GM12878 (cell line): ENCODE data around the gene ZBTB48. TPM values are rescaled to one million over a fixed set of nuclear protein-coding genes. Genes with fewer than 3 reads are reported as not detected.

Experiments used
- ATAC-seq: fragments of 200-7000 bp; cut with Tn5 transposase; 3 replicates; pipeline ENCODE4 v1.9.1; 2020; ENCODE audit warnings: mild to moderate bottlenecking, moderate library complexity
- BruUV-seq: library from RNA; stranded (reverse); fragments of 400-500 nt; replicated peaks from 2 replicates; lab custom pipeline; 2021; lab: Mats Ljungman, UMichigan
- CTCF ChIA-PET: fragments of 300-600 bp; sonication (Branson Sonifier 250); formaldehyde crosslinking; extraction: SDS; loops from one replicate; lab custom pipeline; 2021; ENCODE audit warnings: inconsistent platforms; lab: Yijun Ruan, JAX
- POLR2A ChIA-PET: fragments of 350-600 bp; formaldehyde crosslinking; extraction: SDS; loops from one replicate; lab custom pipeline; 2021; ENCODE audit warnings: inconsistent platforms; lab: Charles Lee
- RAD21 ChIA-PET: fragments of 300-600 bp; sonication (Branson Sonifier 250); formaldehyde crosslinking; loops from one replicate; lab custom pipeline; 2023; ENCODE audit warnings: antibody characterized with exemption; ENCODE audit not compliant: unreplicated experiment; lab: Charles Lee
- SMC1A ChIA-PET: fragments of 300-600 bp; sonication (Branson Sonifier 250); formaldehyde crosslinking; loops from one replicate; lab custom pipeline; 2023; ENCODE audit not compliant: unreplicated experiment, uncharacterized antibody; lab: Charles Lee
- DNase-seq: peaks from one replicate; pipeline ENCODE4 v3.0.0-alpha.2; 2011; ENCODE audit warnings: low read depth, low spot score
- FAIRE-seq: peaks from 3 replicates; lab custom pipeline; 2011; peaks lifted over from hg19 to GRCh38; lab: Jason Lieb, UNC
- H2AFZ ChIP-seq: 2 replicates; pipeline ENCODE4 v1.6.0; 2011; ENCODE audit warnings: low read depth, low read length, control low read depth; ENCODE audit not compliant: control insufficient read depth
- H3K27ac ChIP-seq: 2 replicates; pipeline ENCODE4 v1.5.1; 2011; ENCODE audit warnings: control low read depth; ENCODE audit not compliant: control insufficient read depth, insufficient read depth
- H3K27me3 ChIP-seq, 2 experiments: replicated peaks in 1 of 2; 2 replicates each; pipeline versions ENCODE4 v1.6.0 to v1.6.1; 2011; ENCODE audit warnings: low read length in 1 of 2; ENCODE audit not compliant: control insufficient read depth in 2 of 2, insufficient read depth in 2 of 2
- H3K36me3 ChIP-seq, 2 experiments: 2 replicates each; pipeline ENCODE4 v1.5.1; 2011; ENCODE audit warnings: low read length in 1 of 2; ENCODE audit not compliant: control insufficient read depth in 2 of 2, insufficient read depth in 2 of 2
- H3K4me1 ChIP-seq: 2 replicates; pipeline ENCODE4 v1.6.1; 2011; ENCODE audit warnings: mild to moderate bottlenecking, low read length, moderate library complexity, mixed read lengths; ENCODE audit not compliant: control insufficient read depth, insufficient read depth
- H3K4me2 ChIP-seq: 2 replicates; pipeline ENCODE4 v1.6.0; 2011; ENCODE audit warnings: control low read depth; ENCODE audit not compliant: control insufficient read depth, insufficient read depth
- H3K4me3 ChIP-seq: fragments of 200-600 bp; sonication (generic); 2 replicates; pipeline ENCODE4 v1.5.1; 2016
- H3K79me2 ChIP-seq: 2 replicates; pipeline ENCODE4 v1.6.0; 2011; ENCODE audit warnings: low read length; ENCODE audit not compliant: control insufficient read depth, insufficient read depth
- H3K9ac ChIP-seq: 2 replicates; pipeline ENCODE4 v1.8.0; 2011; ENCODE audit warnings: low read length, control low read depth, mixed read lengths; ENCODE audit not compliant: control insufficient read depth, insufficient read depth
- H3K9me3 ChIP-seq: replicated peaks from 3 replicates; pipeline ENCODE4 v1.5.1; 2011; ENCODE audit warnings: mild to moderate bottlenecking, low read length; ENCODE audit not compliant: control insufficient read depth, insufficient read depth
- H4K20me1 ChIP-seq: 2 replicates; pipeline ENCODE4 v1.6.0; 2011; ENCODE audit not compliant: control insufficient read depth, insufficient read depth
- BRCA1 ChIP-seq: IDR thresholded peaks from 2 replicates; pipeline ENCODE4 v1.6.1; 2011; ENCODE audit warnings: low read depth, low read length, improper control_type of control experiment
- CREM ChIP-seq: IDR thresholded peaks from 2 replicates; pipeline ENCODE4 v1.6.1; 2014; ENCODE audit warnings: antibody characterized with exemption, low read depth
- EGR1 ChIP-seq, 2 experiments: IDR thresholded peaks; 1 replicate in 1 of 2; 2 replicates in 1 of 2; pipeline ENCODE4 v1.6.1; 2011 to 2012; ENCODE audit warnings: low read depth in 2 of 2, low read length in 2 of 2, borderline replicate concordance in 1 of 2, mild to moderate bottlenecking in 1 of 2, moderate library complexity in 1 of 2
- GABPA ChIP-seq: IDR thresholded peaks from 2 replicates; pipeline ENCODE4 v1.6.1; 2014; ENCODE audit warnings: antibody characterized with exemption, low read depth, mild to moderate bottlenecking, inconsistent platforms
- MEF2B ChIP-seq: fragments of 450-650 bp; IDR thresholded peaks from 2 replicates; pipeline ENCODE4 v1.6.1; 2018; ENCODE audit warnings: mild to moderate bottlenecking, moderate library complexity; ENCODE audit not compliant: partially characterized antibody, poor library complexity, severe bottlenecking
- MTA3 ChIP-seq: IDR thresholded peaks from 2 replicates; pipeline ENCODE4 v1.6.1; 2012; ENCODE audit warnings: low read length, inconsistent platforms, borderline replicate concordance
- MYB ChIP-seq: fragments of 150-350 bp; IDR thresholded peaks from 2 replicates; pipeline ENCODE4 v1.6.1; 2014; ENCODE audit warnings: mild to moderate bottlenecking, low read depth, low read length, borderline replicate concordance
- PKNOX1 ChIP-seq: fragments of 450-650 bp; IDR thresholded peaks from 2 replicates; pipeline ENCODE4 v1.6.1; 2016; ENCODE audit warnings: mild to moderate bottlenecking
- POLR2A ChIP-seq: IDR thresholded peaks from 2 replicates; pipeline ENCODE4 v1.6.1; 2011; ENCODE audit warnings: low read depth, mild to moderate bottlenecking, low read length
- SIX5 ChIP-seq: IDR thresholded peaks from 2 replicates; pipeline ENCODE4 v1.6.1; 2011; ENCODE audit warnings: mild to moderate bottlenecking, low read depth, low read length, moderate library complexity; ENCODE audit not compliant: severe bottlenecking
- SKIL ChIP-seq: fragments of 450-650 bp; IDR thresholded peaks from 2 replicates; pipeline ENCODE4 v1.6.1; 2017; ENCODE audit warnings: mild to moderate bottlenecking, low read depth, inconsistent platforms; ENCODE audit not compliant: poor library complexity, severe bottlenecking
- SMAD5 ChIP-seq: IDR thresholded peaks from 2 replicates; pipeline ENCODE4 v1.6.1; 2016; ENCODE audit warnings: antibody characterized with exemption, low read depth
- TBL1XR1 ChIP-seq: IDR thresholded peaks from 2 replicates; pipeline ENCODE4 v1.6.1; 2012; ENCODE audit warnings: low read depth, low read length, improper control_type of control experiment
- WRNIP1 ChIP-seq: IDR thresholded peaks from 2 replicates; pipeline ENCODE4 v1.6.1; 2011; ENCODE audit warnings: low read depth, low read length, improper control_type of control experiment, borderline replicate concordance
- WGBS: methylation state at CpG from one replicate; pipeline ENCODE4 v1.1.6; 2016; ENCODE audit warnings: low lambda C conversion rate; ENCODE audit not compliant: insufficient replicate concordance, insufficient coverage; ENCODE audit errors: missing lambda C conversion rate; 5-methylcytosine and 5-hydroxymethylcytosine counted together
- in situ Hi-C: fragments of 300-500 bp; cut with MboI; formaldehyde crosslinking; loops from 9 replicates; pipeline ENCODE4 v1.14.3; 2018; ENCODE audit warnings: mixed read lengths
- intact Hi-C: fragments of 100-400 bp; cut with micrococcal nuclease; formaldehyde crosslinking; loops from one replicate; pipeline ENCODE4 v1.14.2; 2022; ENCODE audit not compliant: unreplicated experiment
- polyA plus RNA-seq, 11 experiments: library from polyadenylated mRNA; depleted of rRNA in 4 of 11; unstranded in 6 of 11; stranded (reverse) in 5 of 11; fragments of >200 nt; fragmentation: Nextera tagmentation in 4 of 11; fragmentation: Illumina TruSeq in 1 of 11; extraction: Ambion mirVana in 4 of 11; extraction: Trizol in 1 of 11; gene quantifications; 1 replicate in 1 of 11; 2 replicates in 10 of 11; pipeline versions ENCODE4 v1.2.1 to v1.2.3, GENCODE V29; 2011 to 2016; ENCODE audit warnings: inconsistent platforms in 2 of 11, missing spikeins in 2 of 11, low read depth in 1 of 11
- total RNA-seq, 4 experiments: library from RNA; depleted of rRNA in 3 of 4; stranded (reverse); fragments of >200 nt in 3 of 4; fragmentation: Illumina TruSeq in 1 of 4; extraction: Trizol in 1 of 4; gene quantifications; 2 replicates each; pipeline versions ENCODE4 v1.2.1 to v1.2.3, GENCODE V29; 2013 to 2021

ZBTB48 gene
- total and polyA plus RNA-seq, 10 of the 15 experiments (the other 5 are each of a cell fraction or from before 2014, with no cell fraction given): 1.00 to 25.3 (median 16.7) TPM

GRCh38 chr1:6613361-6614018 lies 33.7 kb downstream of the ZBTB48 start, which contains the start of gene PHF13 (continued):
- TF ChIP-seq MYB (no peak), SIX5 (peak; percentile 96), GABPA (0 out of 2 replicates have a peak, but pooled peaks have one; percentile 39), MTA3 (no peak), PKNOX1 (peak; percentile 10; the same call in 1 of the 2 replicates), TBL1XR1 (no peak), BRCA1 (no peak), CREM (peak; percentile 88)

GRCh38 chr1:6614019-6614928 lies 34.5 kb downstream of the ZBTB48 start:
- POLR2A ChIA-PET: interaction anchor here (0.6 to 1.0 kb wide), 3 partner anchors 11 to 60 kb away, joined by 3 to 5 read pairs (median 3); partner anchors contain the start of gene NOL9
- peak; percentile 24 for ATAC-seq
- TF ChIP-seq EGR1 (IDR thresholded peaks at IDR 0.05; ENCODE audit: borderline replicate concordance in 1 of 2, low read depth in 2 of 2, low read length in 2 of 2) (peak in 1 of 2 experiments; percentile 85; a peak in 2 of 3 replicates), SMAD5 (no peak), SKIL (no peak), POLR2A (peak; percentile 8; the same call in 1 of the 2 replicates), WRNIP1 (no peak), MEF2B (no peak)

More at GRCh38 chr1:6614019-6614928, 34.5 kb downstream of the ZBTB48 start:
- H3K9me3 ChIP-seq: no peaks in the 10 kb centered on the region
- ChIA-PET CTCF (no interaction called here), SMC1A (interaction anchor here (0.9 kb wide), 1 partner anchor 10 kb away, joined by 3 read pairs; the partner anchor contains the start of gene THAP3), RAD21 (interaction anchor here (0.7 kb wide), 1 partner anchor 32 kb away, joined by 3 read pairs; no protein-coding TSS in a partner anchor)
- no peaks in the 10 kb centered on the region for H3K27me3 ChIP-seq
- DNase-seq (no peak), FAIRE-seq (no peak)
- WGBS: 1% methylated on average over 36 of the region's 117 CpGs
- H3K4me1 ChIP-seq: no peaks in the 10 kb centered on the region
- H3K79me2 ChIP-seq: peaks cover 22% of the 10 kb centered on the region
- H3K27ac ChIP-seq: peak overlapping the region; percentile 51
- peaks cover 0 to 2% of the 10 kb centered on the region in 2 experiments; a peak in 3 of 4 replicates for H3K36me3 ChIP-seq
- H2AFZ ChIP-seq: peak overlapping the region; percentile 65
- H3K9ac ChIP-seq: peak overlapping the region; percentile 75
- no peaks in the 10 kb centered on the region for H4K20me1 ChIP-seq
- no peak overlapping the region for H3K4me2 ChIP-seq
- BruUV-seq: no TSS peak
- in situ Hi-C loops: no loop called here
- H3K4me3 ChIP-seq: peak overlapping the region; percentile 98
- intact Hi-C loops: loop anchor here (5.0 to 10.0 kb wide), 2 partner anchors 62 to 171 kb away; partner anchors contain the start of genes CAMTA1 and NOL9
